HFFc6 (cell line): ENCODE data around the gene AFP. TPM values are rescaled to one million over a fixed set of nuclear protein-coding genes. Genes with fewer than 3 reads are reported as not detected.

ENCODE experiments used
- DNase-seq: peaks from one replicate; pipeline ENCODE4 v3.0.0-alpha.2; 2018
- H3K27ac Mint-ChIP-seq: 2 replicates; pipeline ENCODE4 v1.8.0; 2020; ENCODE audit warnings: mild to moderate bottlenecking, mixed read lengths
- H3K27me3 Mint-ChIP-seq: 2 replicates; pipeline ENCODE4 v1.8.0; 2021; ENCODE audit warnings: mild to moderate bottlenecking, moderate library complexity, mixed read lengths; ENCODE audit not compliant: insufficient read depth
- H3K36me3 Mint-ChIP-seq: 2 replicates; pipeline ENCODE4 v1.8.0; 2021; ENCODE audit warnings: low read depth, mixed read lengths
- H3K4me1 Mint-ChIP-seq: 2 replicates; pipeline ENCODE4 v1.8.0; 2020; ENCODE audit warnings: low read depth, mixed read lengths
- H3K4me3 Mint-ChIP-seq: 2 replicates; pipeline ENCODE4 v1.8.0; 2020; ENCODE audit warnings: mild to moderate bottlenecking, moderate library complexity, mixed read lengths
- H3K9me3 Mint-ChIP-seq: 2 replicates; pipeline ENCODE4 v1.8.0; 2020; ENCODE audit warnings: mild to moderate bottlenecking, mixed read lengths
- total RNA-seq, 6 experiments: library from RNA; stranded (reverse); fragmentation: NEBNext Ultra II Directional; extraction: Animal tissue kit (Norgen Biotek cat#: 25700); gene quantifications; 2 replicates in 1 of 6; 3 replicates in 5 of 6; pipeline ENCODE4 v1.2.3, GENCODE V29; 2021
- TF ChIP-seq, protein P1 (sequence below): fragments of 200-600 bp; sonication (generic); IDR thresholded peaks from 2 replicates; pipeline ENCODE4 v1.5.0; 2021; ENCODE audit warnings: antibody characterized with exemption, mild to moderate bottlenecking

Gene AFP
- total RNA-seq, 6 experiments from 2014 or later = 1.6 to 2.9 (median 2.5) TPM

DNA sequence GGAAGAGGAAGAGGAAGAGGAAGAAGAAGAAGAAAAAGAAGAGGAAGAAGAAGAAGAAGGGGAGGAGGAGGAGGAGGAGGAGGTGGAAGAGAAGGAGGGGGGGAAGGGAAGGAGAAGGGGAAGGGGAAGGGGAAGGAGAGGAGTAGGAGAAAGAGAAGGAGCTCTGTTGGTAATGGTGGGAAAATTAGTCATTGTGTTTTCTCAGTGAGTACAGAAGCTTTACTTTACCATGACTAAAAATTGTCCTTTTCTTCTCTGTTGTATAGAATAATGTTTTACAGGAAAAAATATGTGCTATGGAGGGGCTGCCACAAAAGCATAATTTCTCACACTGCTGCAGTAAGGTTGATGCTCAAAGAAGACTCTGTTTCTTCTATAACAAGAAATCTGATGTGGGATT is 49.6 kb downstream of the AFP start:
- H3K27ac Mint-ChIP-seq = no peak overlapping the region

DNA sequence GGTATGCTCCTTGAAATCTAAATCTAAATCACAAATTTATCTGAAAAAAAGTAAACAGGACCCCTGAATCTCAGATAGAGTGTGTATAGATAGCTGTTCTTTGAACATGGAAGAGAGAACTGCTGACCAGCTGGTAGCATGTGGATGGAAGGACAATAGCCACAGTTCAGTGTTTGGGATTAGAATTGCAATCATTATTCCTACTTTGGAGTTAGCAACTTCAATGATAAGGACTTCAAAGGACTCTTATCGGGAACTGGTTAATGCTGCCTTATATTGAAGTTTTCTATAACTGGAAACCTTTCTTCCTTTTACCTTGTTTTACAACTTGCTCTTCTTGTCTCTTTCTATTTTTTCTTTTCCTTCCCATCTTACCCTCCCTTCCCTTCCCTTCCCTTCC is 50.5 kb downstream of the AFP start:
- H3K27ac Mint-ChIP-seq = no peak overlapping the region
- no peak for DNase-seq
- TF ChIP-seq, protein P1, sequence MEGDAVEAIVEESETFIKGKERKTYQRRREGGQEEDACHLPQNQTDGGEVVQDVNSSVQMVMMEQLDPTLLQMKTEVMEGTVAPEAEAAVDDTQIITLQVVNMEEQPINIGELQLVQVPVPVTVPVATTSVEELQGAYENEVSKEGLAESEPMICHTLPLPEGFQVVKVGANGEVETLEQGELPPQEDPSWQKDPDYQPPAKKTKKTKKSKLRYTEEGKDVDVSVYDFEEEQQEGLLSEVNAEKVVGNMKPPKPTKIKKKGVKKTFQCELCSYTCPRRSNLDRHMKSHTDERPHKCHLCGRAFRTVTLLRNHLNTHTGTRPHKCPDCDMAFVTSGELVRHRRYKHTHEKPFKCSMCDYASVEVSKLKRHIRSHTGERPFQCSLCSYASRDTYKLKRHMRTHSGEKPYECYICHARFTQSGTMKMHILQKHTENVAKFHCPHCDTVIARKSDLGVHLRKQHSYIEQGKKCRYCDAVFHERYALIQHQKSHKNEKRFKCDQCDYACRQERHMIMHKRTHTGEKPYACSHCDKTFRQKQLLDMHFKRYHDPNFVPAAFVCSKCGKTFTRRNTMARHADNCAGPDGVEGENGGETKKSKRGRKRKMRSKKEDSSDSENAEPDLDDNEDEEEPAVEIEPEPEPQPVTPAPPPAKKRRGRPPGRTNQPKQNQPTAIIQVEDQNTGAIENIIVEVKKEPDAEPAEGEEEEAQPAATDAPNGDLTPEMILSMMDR = no peak
- no peaks in the 10 kb centered on the region for H3K4me1 Mint-ChIP-seq
- H3K9me3 Mint-ChIP-seq = no peaks in the 10 kb centered on the region
- no peak overlapping the region for H3K4me3 Mint-ChIP-seq
- no peaks in the 10 kb centered on the region for H3K36me3 Mint-ChIP-seq
- peaks cover 16% of the 10 kb centered on the region for H3K27me3 Mint-ChIP-seq

More for the DNA sequence above, 49.6 kb downstream of the AFP start:
- Mint-ChIP-seq H3K36me3 (no peaks in the 10 kb centered on the region), H3K4me1 (no peaks in the 10 kb centered on the region), H3K27me3 (peaks cover 20% of the 10 kb centered on the region), H3K9me3 (no peaks in the 10 kb centered on the region), H3K4me3 (no peak overlapping the region)
- no peak for DNase-seq
- TF ChIP-seq, protein P1 = no peak

DNA sequence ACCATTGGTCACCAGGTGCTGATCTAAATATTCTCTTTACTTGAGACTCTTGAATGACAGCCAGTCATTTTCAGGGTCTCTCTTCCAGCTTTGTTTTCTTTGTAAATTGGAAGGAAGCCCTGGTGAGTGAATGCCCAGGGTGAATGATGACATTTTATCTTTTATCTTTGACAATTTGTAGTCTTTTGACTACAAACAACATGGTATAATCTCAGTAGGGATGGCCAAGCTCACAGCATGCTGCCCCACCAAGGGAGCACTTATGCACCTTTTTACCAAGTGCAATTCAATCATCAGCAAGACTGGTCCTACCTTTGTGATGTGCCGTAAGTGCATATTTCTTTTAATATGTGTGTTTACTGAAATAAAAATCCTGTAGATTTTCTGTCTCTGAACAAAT is 51.2 kb downstream of the AFP start:
- no peak overlapping the region for H3K27ac Mint-ChIP-seq
- no peaks in the 10 kb centered on the region for H3K9me3 Mint-ChIP-seq
- H3K4me1 Mint-ChIP-seq = no peaks in the 10 kb centered on the region
- no peak for DNase-seq
- no peak overlapping the region for H3K4me3 Mint-ChIP-seq
- TF ChIP-seq, protein P1 = no peak
- H3K27me3 Mint-ChIP-seq = peaks cover 16% of the 10 kb centered on the region
- no peaks in the 10 kb centered on the region for H3K36me3 Mint-ChIP-seq

DNA sequence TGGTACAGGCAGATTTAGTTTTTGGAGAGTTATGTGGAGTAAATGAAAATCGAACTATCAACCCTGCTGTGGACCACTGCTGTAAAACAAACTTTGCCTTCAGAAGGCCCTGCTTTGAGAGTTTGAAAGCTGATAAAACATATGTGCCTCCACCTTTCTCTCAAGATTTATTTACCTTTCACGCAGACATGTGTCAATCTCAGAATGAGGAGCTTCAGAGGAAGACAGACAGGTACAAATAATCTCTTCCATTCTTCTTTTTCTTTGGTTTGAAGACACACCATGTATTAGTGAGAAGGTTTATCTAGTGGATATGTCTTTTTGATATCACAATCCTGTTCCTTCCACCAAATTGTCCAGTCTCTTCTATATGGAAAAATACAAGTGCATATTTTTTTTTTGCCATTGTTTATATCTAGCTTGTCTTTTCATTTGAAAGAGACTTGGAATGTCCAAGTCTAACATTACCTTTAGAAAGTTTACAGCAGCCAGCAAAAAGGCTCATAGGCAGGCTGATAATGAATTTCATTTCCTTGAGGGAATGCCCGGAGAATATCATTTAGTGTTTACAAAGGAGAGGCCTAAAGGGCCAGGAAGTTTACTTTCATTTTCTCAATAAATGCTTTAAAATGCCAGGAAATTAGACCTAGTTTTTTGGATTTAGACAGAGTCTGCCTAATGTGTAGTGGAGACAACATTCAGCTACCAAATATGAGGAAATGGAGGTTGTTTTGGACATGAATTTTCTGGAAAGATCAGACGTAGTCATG is 64.2 kb downstream of the AFP start:
- TF ChIP-seq, protein P1 = no peak

DNA sequence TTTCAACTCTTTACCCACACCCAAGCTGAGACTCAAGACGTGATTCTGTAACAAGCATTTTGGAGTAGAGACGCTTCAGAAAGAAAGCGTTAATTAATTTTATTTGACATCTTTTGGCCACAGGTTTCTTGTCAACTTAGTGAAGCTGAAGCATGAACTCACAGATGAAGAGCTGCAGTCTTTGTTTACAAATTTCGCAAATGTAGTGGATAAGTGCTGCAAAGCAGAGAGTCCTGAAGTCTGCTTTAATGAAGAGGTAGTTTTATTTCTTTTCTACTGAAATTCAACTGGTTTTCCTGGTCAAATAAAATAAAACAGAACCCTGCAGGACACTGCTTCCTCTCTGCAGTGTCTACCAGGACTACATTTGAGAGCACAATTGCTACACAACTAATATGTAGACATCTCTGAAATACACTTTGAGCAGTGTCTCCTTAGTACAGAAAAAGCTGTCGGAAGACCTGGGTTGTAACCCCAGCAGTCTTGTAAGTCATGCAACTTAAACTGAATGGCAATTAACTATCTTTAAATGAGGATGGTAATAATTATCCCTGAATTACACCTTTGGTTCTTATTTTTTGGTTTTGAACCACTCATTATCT is 65.7 kb downstream of the AFP start:
- TF ChIP-seq, protein P1 = no peak
- no peak for DNase-seq
- Mint-ChIP-seq H3K27me3 (no peaks in the 10 kb centered on the region), H3K4me1 (peaks cover 21% of the 10 kb centered on the region), H3K4me3 (no peak overlapping the region), H3K36me3 (no peaks in the 10 kb centered on the region), H3K9me3 (no peaks in the 10 kb centered on the region), H3K27ac (no peak overlapping the region)

More for the DNA sequence above, 64.2 kb downstream of the AFP start:
- Mint-ChIP-seq H3K36me3 (no peaks in the 10 kb centered on the region), H3K9me3 (no peaks in the 10 kb centered on the region), H3K4me3 (peak overlapping the region; percentile 76), H3K4me1 (peaks cover 21% of the 10 kb centered on the region), H3K27me3 (no peaks in the 10 kb centered on the region), H3K27ac (peak overlapping the region; percentile 59; the same call in 1 of the 2 replicates)
- DNase-seq = no peak
